Upper lobe of left lung (tissue), 4 donors: ENCODE data around the gene SPSB2.

Experiments used
- CTCF ChIP-seq, 6 experiments: fragments of 450-650 bp in 4 of 6; fragments of 200-600 bp in 2 of 6; sonication (generic) in 2 of 6; IDR thresholded peaks; one replicate each; pipeline ENCODE4 v1.5.1; 2016 to 2019; ENCODE audit warnings: antibody characterized with exemption in 6 of 6
- EP300 ChIP-seq, 4 donors: sonication (generic); formaldehyde crosslinking; IDR thresholded peaks; one replicate each; pipeline ENCODE4 v1.5.1; 2017; ENCODE audit warnings: antibody characterized with exemption in 4 of 4, control low read depth in 2 of 4
- POLR2A ChIP-seq, 4 donors: fragments of 450-650 bp; IDR thresholded peaks; one replicate each; pipeline ENCODE4 v1.5.1; 2016 to 2017; ENCODE audit warnings: antibody characterized with exemption in 4 of 4, mild to moderate bottlenecking in 2 of 4
- POLR2AphosphoS5 ChIP-seq, 2 donors: sonication (generic); formaldehyde crosslinking; IDR thresholded peaks; one replicate each; pipeline ENCODE4 v1.5.1; 2017; ENCODE audit warnings: antibody characterized with exemption in 2 of 2

GRCh38 chr12:6824085-6824775 is 48.9 kb downstream of the SPSB2 start:
- no peak for TF ChIP-seq CTCF (IDR thresholded peaks at IDR 0.05)
- no peak for TF ChIP-seq POLR2AphosphoS5 (IDR thresholded peaks at IDR 0.05)
- no peak for TF ChIP-seq POLR2A (IDR thresholded peaks at IDR 0.05)
- TF ChIP-seq EP300 (IDR thresholded peaks at IDR 0.05) = no peak
